Activated CD4-positive, alpha-beta T cell treated with anti-CD3 and anti-CD28 coated beads, Interleukin-2, amount 10 ng/mL, durations not matched to agents 7 days and 5 days (primary cell): ENCODE data around the gene ABR. TPM values are rescaled to one million over a fixed set of nuclear protein-coding genes. Genes with fewer than 3 reads are reported as not detected.

ENCODE experiments used
- CTCF ChIA-PET: fragments of 350-600 bp; sonication (Branson Sonifier 250); formaldehyde crosslinking; loops from one replicate; lab custom pipeline; 2021; ENCODE audit warnings: antibody characterized with exemption; lab: Charles Lee
- POLR2A ChIA-PET: fragments of 350-600 bp; sonication (Branson Sonifier 250); formaldehyde crosslinking; loops from one replicate; lab custom pipeline; 2021; ENCODE audit warnings: antibody characterized with exemption; lab: Charles Lee
- DNase-seq: peaks from one replicate; pipeline ENCODE4 v3.0.0-alpha.2; 2020
- H3K27ac Mint-ChIP-seq: one replicate; pipeline ENCODE4 v1.8.0; 2021; ENCODE audit warnings: mild to moderate bottlenecking, moderate library complexity, mixed read lengths
- H3K27me3 Mint-ChIP-seq: one replicate; pipeline ENCODE4 v1.8.0; 2021; ENCODE audit warnings: mixed read lengths
- H3K36me3 Mint-ChIP-seq: one replicate; pipeline ENCODE4 v1.8.0; 2021; ENCODE audit warnings: low read depth, mixed read lengths
- H3K4me1 Mint-ChIP-seq: one replicate; pipeline ENCODE4 v1.8.0; 2021; ENCODE audit warnings: mixed read lengths
- H3K4me3 Mint-ChIP-seq: one replicate; pipeline ENCODE4 v1.8.0; 2021; ENCODE audit warnings: mild to moderate bottlenecking, moderate library complexity, mixed read lengths
- H3K9me3 Mint-ChIP-seq: one replicate; pipeline ENCODE4 v1.8.0; 2021; ENCODE audit warnings: mixed read lengths
- total RNA-seq, 2 experiments: library from RNA; stranded (reverse); gene quantifications; one replicate each; pipeline ENCODE4 v1.2.3, GENCODE V29; 2021

The ABR gene
- total RNA-seq, 2 experiments from 2014 or later = 145 to 163 TPM

DNA sequence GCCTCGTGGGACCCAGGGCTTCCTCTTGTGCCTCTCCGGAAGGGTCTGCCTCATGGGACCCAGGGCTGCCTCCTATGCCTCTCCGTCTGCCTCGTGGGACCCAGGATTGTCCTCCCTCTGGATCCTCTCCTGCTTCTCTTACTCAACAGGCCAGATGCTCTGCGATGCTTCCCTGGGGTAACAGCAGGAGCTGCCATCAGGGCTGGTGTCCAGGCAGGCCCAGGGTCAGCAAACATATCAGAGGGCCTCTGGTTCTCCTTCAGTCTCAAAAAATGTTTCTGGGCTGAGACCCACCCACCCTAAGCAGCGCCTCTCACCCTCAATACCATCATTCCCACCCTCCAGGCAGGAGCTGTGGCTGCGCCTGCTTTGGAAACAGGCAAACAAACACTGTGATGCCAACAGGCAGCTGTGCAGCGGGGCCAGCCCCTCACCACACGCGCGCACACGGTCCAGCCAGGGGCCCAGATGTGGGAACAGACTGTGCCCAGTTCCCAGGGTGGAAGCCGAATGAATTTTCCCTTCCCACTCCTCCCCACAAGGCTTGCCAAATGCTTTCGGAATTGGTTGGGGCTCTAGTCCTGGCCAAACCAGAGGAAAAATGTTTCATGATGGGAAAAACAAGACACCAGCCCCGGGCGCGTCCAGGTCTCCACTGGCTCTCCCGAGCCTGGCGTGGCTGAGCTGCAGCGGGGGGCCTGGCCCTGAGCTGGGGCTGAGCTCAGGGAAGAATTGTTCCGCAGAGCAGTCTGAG lies 171.6 kb downstream of the ABR start:
- no peak for DNase-seq
- Mint-ChIP-seq H3K27me3 (no peaks in the 10 kb centered on the region), H3K36me3 (peaks cover 12% of the 10 kb centered on the region), H3K27ac (no peak overlapping the region), H3K4me1 (peaks cover 10% of the 10 kb centered on the region), H3K4me3 (no peak overlapping the region), H3K9me3 (no peaks in the 10 kb centered on the region)
- CTCF ChIA-PET = interaction anchor here (1.9 kb wide), 1 partner anchor 11 kb away, joined by 8 read pairs; the partner anchor contains the start of gene TIMM22
- POLR2A ChIA-PET = no interaction called here

DNA sequence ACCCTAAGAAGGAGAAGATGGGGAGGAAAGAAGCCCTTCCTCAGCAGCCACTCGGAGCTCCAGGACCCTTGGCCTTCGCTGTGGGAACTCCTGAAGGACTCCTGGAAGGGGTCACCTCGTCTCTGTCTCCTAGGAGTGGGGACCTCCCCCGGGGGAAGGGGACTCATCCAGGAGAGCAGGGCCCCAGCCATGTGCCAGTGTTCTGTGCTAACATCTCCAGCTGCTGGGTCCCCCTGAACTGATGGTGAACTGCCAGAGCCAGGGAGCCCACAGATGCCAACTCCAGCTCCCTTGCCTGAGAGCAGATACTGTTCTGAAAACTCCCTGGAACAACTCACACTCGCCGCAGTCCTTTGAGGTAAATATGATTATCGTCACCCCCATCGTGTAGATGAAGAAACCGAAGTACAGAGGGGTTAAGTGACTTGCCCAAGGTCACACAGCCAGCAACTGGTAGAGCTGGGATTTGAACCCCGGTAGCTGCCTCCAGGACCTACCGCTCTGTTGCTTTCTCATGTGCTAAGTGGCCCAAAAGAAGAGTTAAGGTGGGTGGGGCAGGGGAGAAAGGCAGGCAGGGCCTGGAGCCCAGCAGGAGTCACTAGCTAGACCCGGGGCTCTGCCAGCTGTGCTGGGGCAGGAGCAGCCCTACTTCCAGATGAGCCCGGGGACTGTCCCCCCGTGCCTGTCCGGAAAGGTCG lies 172.3 kb downstream of the ABR start:
- Mint-ChIP-seq H3K27ac (no peak overlapping the region), H3K36me3 (peaks cover 18% of the 10 kb centered on the region), H3K27me3 (no peaks in the 10 kb centered on the region), H3K4me1 (peaks cover 10% of the 10 kb centered on the region), H3K9me3 (no peaks in the 10 kb centered on the region), H3K4me3 (no peak overlapping the region)
- CTCF ChIA-PET = interaction anchor here (0.6 to 1.9 kb wide), 2 partner anchors 9 to 10 kb away, joined by 3 to 8 read pairs; partner anchors contain the start of gene TIMM22
- POLR2A ChIA-PET = no interaction called here
- DNase-seq = no peak

DNA sequence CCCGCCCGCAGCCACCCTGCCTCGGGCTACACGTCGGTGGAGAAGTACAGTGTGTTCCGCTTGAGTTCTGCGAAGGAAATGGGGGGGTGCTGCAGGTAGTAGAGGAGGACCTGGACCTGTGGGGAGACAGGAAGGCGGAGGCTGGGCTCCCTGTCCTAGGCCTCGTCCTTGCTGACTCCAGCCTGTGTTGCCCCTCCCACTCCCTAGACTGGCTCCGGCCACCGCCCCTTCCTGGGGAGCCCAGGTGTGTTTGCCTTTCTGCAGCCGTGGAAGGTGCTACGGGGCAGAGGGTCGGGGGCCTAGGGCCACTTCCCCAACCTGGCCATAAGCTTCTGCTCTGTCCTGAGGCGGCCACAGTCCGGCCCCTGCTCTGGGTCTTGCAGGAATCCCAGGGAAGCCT lies 173.7 kb downstream of the ABR start:
- Mint-ChIP-seq H3K4me1 (peaks cover 11% of the 10 kb centered on the region), H3K4me3 (no peak overlapping the region), H3K9me3 (no peaks in the 10 kb centered on the region), H3K27me3 (no peaks in the 10 kb centered on the region), H3K27ac (no peak overlapping the region), H3K36me3 (peaks cover 22% of the 10 kb centered on the region)
- CTCF ChIA-PET = no interaction called here
- no peak for DNase-seq
- POLR2A ChIA-PET = no interaction called here

DNA sequence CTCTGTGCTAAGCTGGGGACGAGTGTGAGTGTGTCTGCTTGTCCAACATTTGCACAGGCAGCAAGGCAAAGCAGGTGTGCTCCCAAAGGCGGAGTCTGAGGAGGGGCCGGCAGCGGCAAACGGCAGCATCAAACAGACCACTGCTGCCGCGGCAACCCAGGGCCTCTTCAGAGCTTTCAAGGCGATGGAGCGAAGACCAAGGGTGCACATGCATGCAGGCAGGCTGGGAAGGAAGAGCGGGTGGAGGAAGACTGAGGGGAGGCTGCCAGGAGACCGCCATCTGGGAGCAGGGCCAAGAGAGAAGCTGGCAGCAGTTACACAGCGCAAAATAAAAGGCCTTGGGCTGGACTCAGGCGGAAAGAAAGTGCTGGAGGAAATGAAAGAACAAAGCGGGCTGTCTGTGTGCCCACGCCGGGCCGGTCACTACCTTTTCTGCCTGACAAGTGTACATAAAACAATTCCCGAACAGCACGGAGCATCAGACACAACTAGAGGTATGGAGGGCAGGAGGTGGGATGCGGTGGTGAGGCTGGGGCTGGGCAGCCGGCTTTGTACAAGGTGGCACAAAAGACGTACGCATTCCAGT lies 174.3 kb downstream of the ABR start:
- peaks cover 11% of the 10 kb centered on the region for H3K4me1 Mint-ChIP-seq
- ChIA-PET CTCF (no interaction called here), POLR2A (no interaction called here)
- H3K9me3 Mint-ChIP-seq = no peaks in the 10 kb centered on the region
- no peak for DNase-seq
- H3K27me3 Mint-ChIP-seq = no peaks in the 10 kb centered on the region
- peaks cover 25% of the 10 kb centered on the region for H3K36me3 Mint-ChIP-seq
- H3K27ac Mint-ChIP-seq = peak overlapping the region; percentile 22
- no peak overlapping the region for H3K4me3 Mint-ChIP-seq

DNA sequence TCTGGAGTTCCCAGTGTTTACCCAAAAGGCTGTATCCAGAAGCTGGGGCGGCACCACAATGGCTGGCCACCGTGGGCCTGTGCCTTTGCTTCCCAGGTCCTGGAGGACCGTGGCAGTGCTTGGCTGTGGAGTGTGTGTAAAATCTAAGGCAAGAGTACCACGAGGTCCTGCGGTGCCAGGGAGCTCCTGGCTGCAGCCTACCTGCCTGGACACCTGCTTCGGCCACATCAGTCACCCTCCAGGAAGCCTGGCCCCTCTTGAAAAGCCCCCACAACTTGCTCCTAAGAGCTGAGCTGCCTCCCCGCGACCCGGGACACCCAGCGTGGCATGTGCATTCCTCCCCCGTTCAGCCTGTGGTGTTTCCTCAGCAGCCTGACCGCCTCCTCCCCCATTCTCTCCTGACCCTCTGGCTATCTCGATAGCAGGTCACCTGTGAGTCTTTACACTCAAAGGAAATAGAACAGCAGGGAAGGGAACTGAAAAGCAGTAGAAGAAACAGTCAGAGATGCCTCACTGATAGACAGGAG lies 174.9 kb downstream of the ABR start:
- no peak overlapping the region for H3K4me3 Mint-ChIP-seq
- H3K27me3 Mint-ChIP-seq = no peaks in the 10 kb centered on the region
- H3K36me3 Mint-ChIP-seq = peaks cover 25% of the 10 kb centered on the region
- no peak overlapping the region for H3K27ac Mint-ChIP-seq
- no peaks in the 10 kb centered on the region for H3K9me3 Mint-ChIP-seq
- ChIA-PET CTCF (no interaction called here), POLR2A (interaction anchor here (0.5 kb wide), 1 partner anchor 255 kb away, joined by 4 read pairs; no protein-coding TSS in a partner anchor)
- no peak for DNase-seq
- peaks cover 11% of the 10 kb centered on the region for H3K4me1 Mint-ChIP-seq

DNA sequence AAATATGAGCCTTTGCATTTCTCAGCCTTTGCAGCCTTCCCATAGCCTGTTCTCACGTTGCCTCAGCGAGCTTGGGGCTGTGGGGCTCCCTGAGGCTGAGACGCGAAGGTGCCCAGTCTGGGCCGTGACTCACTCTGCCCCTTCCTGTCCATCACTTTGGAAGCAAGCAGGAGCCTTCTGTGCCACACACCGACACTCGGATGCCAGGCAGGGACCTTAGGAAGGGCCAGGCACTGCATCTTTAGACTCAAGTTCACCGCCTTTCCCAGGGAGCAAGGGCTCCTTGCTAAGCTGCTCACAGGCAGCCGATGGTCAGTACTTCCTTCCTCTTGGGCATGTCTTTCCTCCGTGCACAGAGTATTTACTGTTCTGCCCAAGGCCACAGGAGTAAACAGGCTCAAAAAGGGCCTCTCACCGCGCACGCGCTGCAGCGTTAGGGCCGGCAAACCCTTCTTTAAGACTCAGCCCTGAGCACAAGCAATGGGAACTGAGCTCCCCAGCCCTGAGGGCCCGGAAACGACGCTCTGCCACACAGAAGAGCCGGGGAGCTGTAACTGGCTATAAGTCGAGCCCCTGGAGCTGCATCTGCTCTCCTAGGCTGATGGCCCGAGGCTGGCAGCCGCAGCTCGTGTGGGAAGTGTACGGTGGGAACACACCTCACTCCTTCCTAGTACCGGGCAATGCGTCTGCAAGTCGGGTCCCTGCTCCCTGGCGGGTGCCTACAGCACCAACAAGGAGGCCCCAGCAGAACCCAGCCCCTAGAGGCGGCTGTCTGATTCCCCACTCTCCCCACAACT lies 175.6 kb downstream of the ABR start:
- H3K36me3 Mint-ChIP-seq = peaks cover 30% of the 10 kb centered on the region
- POLR2A ChIA-PET = interaction anchor here (0.5 kb wide), 1 partner anchor 254 kb away, joined by 4 read pairs; no protein-coding TSS in a partner anchor
- no peak for DNase-seq
- no peak overlapping the region for H3K27ac Mint-ChIP-seq
- peaks cover 13% of the 10 kb centered on the region for H3K4me1 Mint-ChIP-seq
- no peak overlapping the region for H3K4me3 Mint-ChIP-seq
- H3K9me3 Mint-ChIP-seq = no peaks in the 10 kb centered on the region
- no peaks in the 10 kb centered on the region for H3K27me3 Mint-ChIP-seq
- CTCF ChIA-PET = no interaction called here

DNA sequence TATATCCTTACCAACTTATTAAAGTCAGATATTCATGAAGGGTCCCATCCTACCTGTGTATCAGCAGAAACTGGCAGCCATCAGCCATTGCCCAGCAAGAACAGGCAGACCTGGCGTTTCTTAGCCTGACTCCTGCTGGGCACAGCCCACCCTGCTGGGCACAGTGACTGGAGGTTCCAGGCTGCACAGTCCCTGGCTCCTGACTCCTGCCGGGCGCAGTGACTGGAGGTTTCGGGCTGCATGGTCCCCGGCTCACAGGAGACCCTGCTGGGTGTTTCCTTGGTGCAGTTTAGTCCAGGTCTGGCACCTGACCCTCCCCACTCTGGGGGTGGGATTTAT lies 176.2 kb downstream of the ABR start:
- DNase-seq = no peak
- no peaks in the 10 kb centered on the region for H3K27me3 Mint-ChIP-seq
- no peaks in the 10 kb centered on the region for H3K9me3 Mint-ChIP-seq
- H3K36me3 Mint-ChIP-seq = peaks cover 30% of the 10 kb centered on the region
- no peak overlapping the region for H3K27ac Mint-ChIP-seq
- ChIA-PET POLR2A (no interaction called here), CTCF (no interaction called here)
- H3K4me3 Mint-ChIP-seq = no peak overlapping the region
- H3K4me1 Mint-ChIP-seq = peaks cover 19% of the 10 kb centered on the region

DNA sequence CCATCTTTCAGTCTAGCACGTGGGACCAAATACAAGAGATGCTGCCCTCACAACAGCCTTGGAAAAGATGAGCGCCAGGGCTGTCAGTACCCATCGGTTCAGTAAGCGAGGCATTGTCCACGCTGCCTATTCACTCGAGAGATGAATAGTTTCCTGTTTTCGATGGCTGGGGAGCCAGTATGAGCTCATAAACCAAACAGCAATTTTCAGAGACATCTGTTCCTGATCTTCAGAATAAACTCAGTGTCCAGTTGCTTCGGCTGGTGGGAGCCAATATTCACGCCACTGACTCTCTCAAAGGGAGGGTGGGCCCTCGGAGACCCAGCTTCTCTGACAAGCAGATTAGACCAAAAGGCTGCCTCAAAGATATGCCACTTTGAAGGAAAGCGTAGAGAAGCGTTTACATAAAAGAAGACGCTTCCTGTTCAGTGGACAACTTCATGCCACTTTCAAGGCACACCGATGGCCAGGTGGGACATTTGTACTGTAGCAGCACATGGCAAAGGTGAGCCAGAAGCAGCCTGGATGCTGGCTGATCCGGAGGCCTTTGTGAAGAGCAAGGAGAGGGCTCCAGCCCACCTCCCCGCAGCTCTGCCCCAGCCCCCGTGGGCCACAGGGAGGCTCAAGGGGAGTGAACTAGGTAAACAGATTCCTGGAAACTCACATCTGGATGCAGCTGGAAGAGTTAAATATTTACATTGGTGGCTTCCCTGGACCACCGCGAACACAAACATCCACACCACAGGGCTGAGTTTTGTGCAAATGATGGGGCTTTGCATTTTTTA lies 176.8 kb downstream of the ABR start:
- Mint-ChIP-seq H3K4me3 (no peak overlapping the region), H3K27me3 (no peaks in the 10 kb centered on the region), H3K36me3 (peaks cover 30% of the 10 kb centered on the region), H3K27ac (no peak overlapping the region), H3K9me3 (no peaks in the 10 kb centered on the region), H3K4me1 (peaks cover 26% of the 10 kb centered on the region)
- ChIA-PET POLR2A (no interaction called here), CTCF (interaction anchor here (1.0 to 1.2 kb wide), 2 partner anchors 12 to 22 kb away, joined by 3 to 4 read pairs; no protein-coding TSS in a partner anchor)
- no peak for DNase-seq

DNA sequence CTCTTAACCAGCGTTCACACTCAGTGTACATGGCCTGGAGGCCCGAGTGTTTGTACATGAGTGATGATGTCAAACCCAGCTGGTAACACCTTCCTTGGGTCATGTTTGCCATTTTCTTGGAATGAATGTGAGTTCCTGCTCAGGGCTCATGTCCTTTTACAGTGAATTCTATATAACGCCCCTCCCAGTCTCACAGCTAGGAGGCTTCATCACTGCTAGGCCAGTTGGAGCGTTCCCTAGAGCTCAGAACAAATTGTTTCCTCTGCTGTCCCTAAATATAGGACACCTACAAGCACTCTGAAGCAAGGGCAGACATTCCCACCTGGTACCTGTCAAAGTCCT lies 177.4 kb downstream of the ABR start:
- CTCF ChIA-PET = interaction anchor here (1.0 to 1.2 kb wide), 2 partner anchors 12 to 21 kb away, joined by 3 to 4 read pairs; no protein-coding TSS in a partner anchor

DNA sequence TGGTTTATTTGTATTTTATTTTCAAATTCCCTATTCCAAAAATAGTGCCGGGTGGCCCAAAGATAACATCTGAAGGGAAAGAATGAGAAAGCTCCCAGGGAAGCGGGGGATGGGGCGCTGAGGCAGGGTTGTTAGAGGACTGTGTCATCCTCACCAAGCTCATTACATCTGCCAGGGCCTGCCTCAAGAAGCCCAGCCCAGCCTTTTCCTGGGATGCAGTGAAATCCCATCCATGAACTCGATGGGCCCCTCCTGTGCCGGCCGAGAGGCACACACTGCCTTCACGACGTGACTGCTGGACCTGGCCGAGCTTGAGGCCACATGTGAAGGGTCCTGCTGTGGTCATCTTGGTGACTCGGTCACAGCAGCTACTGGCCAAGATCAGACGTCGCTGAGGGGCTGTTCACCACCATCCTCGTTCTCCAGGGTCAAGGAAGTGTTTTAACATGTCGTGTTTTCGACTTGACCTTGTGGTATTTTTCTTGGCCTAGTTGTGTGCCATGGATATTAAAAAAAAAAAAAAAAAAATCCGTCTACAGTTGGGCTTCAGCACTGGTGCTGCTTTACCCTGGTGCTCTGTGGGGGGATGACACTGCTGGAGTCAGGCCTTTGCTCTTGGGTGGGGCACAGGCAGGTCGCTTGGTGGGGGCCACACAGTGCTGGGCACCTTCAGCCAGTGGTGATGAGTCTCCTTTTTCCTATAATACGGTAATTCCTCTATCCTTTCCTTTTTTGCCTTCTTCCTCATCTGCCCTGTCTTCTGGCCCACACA lies 178.0 kb downstream of the ABR start:
- H3K27ac Mint-ChIP-seq = no peak overlapping the region

More for the DNA sequence above, 177.4 kb downstream of the ABR start:
- Mint-ChIP-seq H3K27ac (no peak overlapping the region), H3K4me1 (peaks cover 29% of the 10 kb centered on the region), H3K36me3 (peaks cover 30% of the 10 kb centered on the region), H3K9me3 (no peaks in the 10 kb centered on the region), H3K4me3 (no peak overlapping the region), H3K27me3 (no peaks in the 10 kb centered on the region)
- no peak for DNase-seq
- POLR2A ChIA-PET = no interaction called here

More for the DNA sequence above, 178.0 kb downstream of the ABR start:
- Mint-ChIP-seq H3K9me3 (no peaks in the 10 kb centered on the region), H3K36me3 (peaks cover 30% of the 10 kb centered on the region), H3K27me3 (no peaks in the 10 kb centered on the region), H3K4me1 (peaks cover 32% of the 10 kb centered on the region), H3K4me3 (no peak overlapping the region)
- POLR2A ChIA-PET = no interaction called here
- CTCF ChIA-PET = interaction anchor here (1.2 kb wide), 1 partner anchor 21 kb away, joined by 3 read pairs; no protein-coding TSS in a partner anchor
- DNase-seq = no peak
